ENCODE data around the gene UTP14C.
"Not testable (repeated sequence)": the region's sequence is repeated elsewhere in the genome, so short reads cannot be mapped to it uniquely, and the experiment has no call there.

UTP14C gene, protein sequence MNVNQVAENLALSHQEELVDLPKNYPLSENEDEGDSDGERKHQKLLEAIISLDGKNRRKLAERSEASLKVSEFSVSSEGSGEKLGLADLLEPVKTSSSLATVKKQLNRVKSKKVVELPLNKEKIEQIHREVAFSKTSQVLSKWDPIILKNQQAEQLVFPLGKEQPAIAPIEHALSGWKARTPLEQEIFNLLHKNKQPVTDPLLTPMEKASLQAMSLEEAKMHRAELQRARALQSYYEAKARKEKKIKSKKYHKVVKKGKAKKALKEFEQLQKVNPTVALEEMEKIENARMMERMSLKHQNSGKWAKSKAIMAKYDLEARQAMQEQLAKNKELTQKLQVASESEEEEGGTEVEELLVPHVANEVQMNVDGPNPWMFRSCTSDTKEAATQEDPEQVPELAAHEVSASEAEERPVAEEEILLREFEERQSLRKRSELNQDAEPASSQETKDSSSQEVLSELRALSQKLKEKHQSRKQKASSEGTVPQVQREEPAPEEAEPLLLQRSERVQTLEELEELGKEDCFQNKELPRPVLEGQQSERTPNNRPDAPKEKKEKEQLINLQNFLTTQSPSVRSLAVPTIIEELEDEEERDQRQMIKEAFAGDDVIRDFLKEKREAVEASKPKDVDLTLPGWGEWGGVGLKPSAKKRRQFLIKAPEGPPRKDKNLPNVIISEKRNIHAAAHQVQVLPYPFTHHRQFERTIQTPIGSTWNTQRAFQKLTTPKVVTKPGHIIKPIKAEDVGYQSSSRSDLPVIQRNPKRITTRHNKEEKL

DNA sequence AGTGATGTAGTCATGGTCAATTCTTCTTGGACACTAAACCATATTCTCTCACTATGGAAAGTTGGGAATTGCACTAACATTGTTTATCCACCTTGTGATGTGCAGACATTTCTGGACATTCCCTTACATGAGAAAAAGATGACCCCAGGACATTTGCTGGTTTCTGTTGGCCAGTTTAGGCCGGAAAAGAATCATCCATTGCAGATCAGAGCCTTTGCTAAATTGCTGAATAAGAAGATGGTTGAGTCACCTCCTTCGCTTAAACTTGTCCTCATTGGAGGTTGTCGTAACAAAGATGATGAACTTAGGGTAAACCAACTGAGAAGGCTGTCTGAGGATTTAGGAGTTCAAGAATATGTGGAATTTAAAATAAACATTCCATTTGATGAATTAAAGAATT, at the start of gene UTP14C:
Gene UTP14C (plus strand): TSS at position 211 of the 400 bp plus-strand sequence. CDS start 4,114 bp downstream, outside the sequence.
- peaks cover 40% of the 10 kb centered on the region for H3K36me3 ChIP-seq (ENCODE audit: insufficient read depth, low read length)
- no peaks in the 10 kb centered on the region for H3K4me1 ChIP-seq (ENCODE audit: insufficient read depth, low read length)
- no peak within 1 kb of the TSS for H3K4me3 ChIP-seq (ENCODE audit: low read depth in 1 of 2, low read length in 2 of 2)

DNA sequence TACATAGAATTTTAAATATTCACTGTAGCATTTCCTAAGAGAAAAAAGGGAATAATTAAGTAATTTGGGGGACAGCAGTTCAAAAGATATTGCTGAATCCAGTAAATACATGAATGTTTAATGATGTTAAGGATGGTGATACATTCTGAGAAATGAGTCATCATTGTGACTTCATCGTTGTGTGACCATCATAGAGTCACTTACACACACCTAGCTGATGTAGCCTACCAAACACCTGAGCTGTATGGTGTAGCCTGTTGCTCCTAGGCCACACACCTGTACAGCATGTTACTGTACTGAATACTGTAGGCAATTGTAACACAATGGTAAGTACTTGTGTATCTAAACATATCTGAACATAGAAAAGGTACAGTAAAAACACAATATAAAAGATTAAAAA, 48.1 kb upstream of the UTP14C start:
- Histone ChIP-seq H3K4me1 (ENCODE audit: insufficient read depth, low read length) (no peaks in the 10 kb centered on the region), H3K4me3 (ENCODE audit: low read depth in 1 of 2, low read length in 2 of 2) (no peak overlapping the region), H3K9ac (ENCODE audit: low read length) (no peak overlapping the region), H3K9me3 (ENCODE audit: low read length) (no peaks in the 10 kb centered on the region), H3K36me3 (ENCODE audit: insufficient read depth, low read length) (no peaks in the 10 kb centered on the region), H3K27me3 (ENCODE audit: control insufficient read depth in 1 of 2, insufficient read depth in 2 of 2, low read length in 2 of 2) (no peaks in the 10 kb centered on the region), H3K27ac (ENCODE audit: low read depth, low read length) (no peak overlapping the region)

More for the DNA sequence above, at the start of gene UTP14C:
- no peak within 1 kb of the TSS for H3K27ac ChIP-seq (ENCODE audit: low read depth, low read length)
- no peak within 1 kb of the TSS for H3K9ac ChIP-seq (ENCODE audit: low read length)
- H3K27me3 ChIP-seq (ENCODE audit: control insufficient read depth in 1 of 2, insufficient read depth in 2 of 2, low read length in 2 of 2) = no peaks in the 10 kb centered on the region
- H3K9me3 ChIP-seq (ENCODE audit: low read length) = no peaks in the 10 kb centered on the region

DNA sequence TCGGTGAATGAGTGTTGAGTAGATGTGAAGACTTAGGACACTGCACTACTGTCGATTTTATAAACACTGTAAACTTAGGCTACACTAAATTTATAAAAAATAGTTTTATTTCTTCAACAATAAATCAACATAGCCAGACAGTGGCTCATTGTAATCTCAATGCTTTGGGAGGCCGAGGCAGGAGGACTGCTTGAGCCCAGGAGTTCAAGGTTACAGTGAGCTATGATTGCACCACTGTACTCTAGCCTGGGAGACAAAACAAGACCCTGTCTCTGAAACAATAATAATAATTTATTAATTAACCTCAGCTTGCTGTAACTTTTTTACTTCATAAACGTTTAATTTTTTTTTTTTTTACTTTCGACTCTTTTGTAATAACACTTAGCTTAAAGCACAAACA, 47.6 kb upstream of the UTP14C start:
- H3K27ac ChIP-seq (ENCODE audit: low read depth, low read length) = no peak overlapping the region
- no peak overlapping the region for H3K4me3 ChIP-seq (ENCODE audit: low read depth in 1 of 2, low read length in 2 of 2)
- H3K9me3 ChIP-seq (ENCODE audit: low read length) = no peaks in the 10 kb centered on the region
- H3K27me3 ChIP-seq (ENCODE audit: control insufficient read depth in 1 of 2, insufficient read depth in 2 of 2, low read length in 2 of 2) = no peaks in the 10 kb centered on the region
- H3K36me3 ChIP-seq (ENCODE audit: insufficient read depth, low read length) = no peaks in the 10 kb centered on the region
- H3K9ac ChIP-seq (ENCODE audit: low read length) = no peak overlapping the region
- no peaks in the 10 kb centered on the region for H3K4me1 ChIP-seq (ENCODE audit: insufficient read depth, low read length)

DNA sequence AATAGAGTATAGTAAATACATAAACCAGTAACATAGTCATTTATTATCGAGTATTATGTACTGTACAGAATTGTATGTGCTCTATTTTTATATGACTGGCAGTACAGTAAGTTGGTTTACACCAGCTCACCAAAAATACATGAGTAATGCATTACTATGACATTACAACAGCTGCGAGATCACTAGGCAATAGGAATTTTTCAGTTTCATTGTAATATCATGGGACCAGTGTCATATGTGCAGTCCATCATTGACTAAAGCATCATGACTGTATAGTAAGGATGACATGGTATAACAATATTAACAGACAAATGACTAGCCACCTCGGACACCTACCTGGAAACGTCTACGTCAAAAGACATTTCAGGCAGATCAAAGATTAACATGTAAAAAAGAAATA, 46.9 kb upstream of the UTP14C start:
- Histone ChIP-seq H3K9ac (ENCODE audit: low read length) (no peak overlapping the region), H3K9me3 (ENCODE audit: low read length) (no peaks in the 10 kb centered on the region), H3K27ac (ENCODE audit: low read depth, low read length) (no peak overlapping the region), H3K4me3 (ENCODE audit: low read depth in 1 of 2, low read length in 2 of 2) (no peak overlapping the region), H3K36me3 (ENCODE audit: insufficient read depth, low read length) (no peaks in the 10 kb centered on the region), H3K27me3 (ENCODE audit: control insufficient read depth in 1 of 2, insufficient read depth in 2 of 2, low read length in 2 of 2) (no peaks in the 10 kb centered on the region), H3K4me1 (ENCODE audit: insufficient read depth, low read length) (no peaks in the 10 kb centered on the region)

DNA sequence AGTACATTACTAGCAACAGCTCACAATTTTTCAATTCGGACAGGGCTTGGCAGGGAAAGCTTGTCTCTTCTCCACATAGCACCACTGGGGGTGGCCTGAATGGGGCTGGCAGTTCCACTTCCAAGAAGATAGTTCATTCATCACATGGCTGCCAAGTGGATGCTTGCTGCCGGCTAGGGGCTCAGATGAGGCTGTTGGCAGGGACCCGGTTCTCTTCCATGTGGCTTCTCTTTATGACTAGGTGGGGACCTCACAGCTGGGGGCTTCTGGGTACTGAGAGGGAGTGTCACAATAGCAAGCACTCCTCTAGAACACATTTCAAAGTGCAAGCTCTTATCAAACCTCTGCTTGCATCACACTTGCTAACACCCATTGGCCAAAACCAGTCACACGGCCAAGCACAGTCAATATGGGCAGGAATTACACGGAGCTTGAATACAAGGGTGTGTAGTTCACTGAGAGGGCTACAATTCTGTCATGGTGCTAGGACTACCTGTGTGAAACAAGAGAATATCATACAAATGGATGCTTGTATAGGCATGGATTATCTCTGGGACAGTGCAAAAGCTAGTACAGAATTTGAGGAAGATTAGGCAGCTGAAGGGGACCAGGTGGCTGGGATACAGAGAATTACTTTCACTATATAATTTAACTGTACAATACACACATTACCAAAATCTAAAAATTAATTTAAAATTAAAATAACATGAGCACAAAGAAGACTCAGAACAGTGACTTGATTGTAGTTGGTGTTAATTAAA, 45.5 kb upstream of the UTP14C start:
- no peaks in the 10 kb centered on the region for H3K4me1 ChIP-seq (ENCODE audit: insufficient read depth, low read length)
- no peaks in the 10 kb centered on the region for H3K27me3 ChIP-seq (ENCODE audit: control insufficient read depth in 1 of 2, insufficient read depth in 2 of 2, low read length in 2 of 2)
- H3K4me3 ChIP-seq (ENCODE audit: low read depth in 1 of 2, low read length in 2 of 2) = no peak overlapping the region
- H3K9ac ChIP-seq (ENCODE audit: low read length) = no peak overlapping the region
- H3K9me3 ChIP-seq (ENCODE audit: low read length) = no peaks in the 10 kb centered on the region
- H3K36me3 ChIP-seq (ENCODE audit: insufficient read depth, low read length) = no peaks in the 10 kb centered on the region
- H3K27ac ChIP-seq (ENCODE audit: low read depth, low read length) = no peak overlapping the region

DNA sequence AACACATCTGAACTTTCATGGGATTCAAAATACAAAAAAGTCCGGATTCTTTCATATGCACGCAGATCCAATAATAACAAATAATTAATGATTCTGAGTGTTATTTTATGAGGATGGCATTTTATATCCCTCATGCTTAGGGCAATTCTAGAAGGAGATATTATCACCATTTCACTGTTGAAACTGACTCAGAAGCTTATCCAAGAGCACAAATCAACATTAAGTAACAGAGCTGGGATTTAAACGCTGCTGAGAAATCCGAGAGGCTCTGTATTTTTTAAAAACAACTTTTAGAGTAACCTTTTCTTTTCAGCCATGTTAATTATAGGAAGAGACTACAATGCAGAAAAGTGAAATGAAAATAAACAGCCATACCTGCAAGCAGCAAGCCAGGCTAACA, 43.6 kb upstream of the UTP14C start:
- no peaks in the 10 kb centered on the region for H3K27me3 ChIP-seq (ENCODE audit: control insufficient read depth in 1 of 2, insufficient read depth in 2 of 2, low read length in 2 of 2)
- no peaks in the 10 kb centered on the region for H3K9me3 ChIP-seq (ENCODE audit: low read length)
- no peaks in the 10 kb centered on the region for H3K36me3 ChIP-seq (ENCODE audit: insufficient read depth, low read length)
- H3K9ac ChIP-seq (ENCODE audit: low read length) = no peak overlapping the region
- H3K4me1 ChIP-seq (ENCODE audit: insufficient read depth, low read length) = no peaks in the 10 kb centered on the region
- H3K4me3 ChIP-seq (ENCODE audit: low read depth in 1 of 2, low read length in 2 of 2) = no peak overlapping the region
- H3K27ac ChIP-seq (ENCODE audit: low read depth, low read length) = no peak overlapping the region

DNA sequence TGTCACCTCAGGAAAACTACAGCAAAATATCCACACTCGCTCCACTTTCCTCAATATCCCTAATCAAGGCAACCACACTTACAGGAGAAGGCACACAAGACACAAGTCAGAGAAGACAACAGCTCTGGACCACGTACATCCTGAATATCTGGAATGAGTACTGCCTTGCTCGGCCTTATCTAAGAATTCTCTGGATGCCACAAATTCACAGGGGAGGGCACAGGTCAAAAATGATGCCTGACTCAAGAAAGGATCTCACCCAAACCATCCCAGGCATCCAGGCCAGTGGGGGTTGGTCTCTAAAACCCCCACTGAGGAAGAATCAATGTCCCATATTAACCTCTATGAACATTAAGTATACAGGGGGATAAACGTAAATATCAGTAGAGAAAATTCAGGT, 43.1 kb upstream of the UTP14C start:
- Histone ChIP-seq H3K27ac (ENCODE audit: low read depth, low read length) (no peak overlapping the region), H3K36me3 (ENCODE audit: insufficient read depth, low read length) (no peaks in the 10 kb centered on the region), H3K9ac (ENCODE audit: low read length) (no peak overlapping the region), H3K4me1 (ENCODE audit: insufficient read depth, low read length) (no peaks in the 10 kb centered on the region), H3K27me3 (ENCODE audit: control insufficient read depth in 1 of 2, insufficient read depth in 2 of 2, low read length in 2 of 2) (no peaks in the 10 kb centered on the region), H3K4me3 (ENCODE audit: low read depth in 1 of 2, low read length in 2 of 2) (no peak overlapping the region), H3K9me3 (ENCODE audit: low read length) (no peaks in the 10 kb centered on the region)

DNA sequence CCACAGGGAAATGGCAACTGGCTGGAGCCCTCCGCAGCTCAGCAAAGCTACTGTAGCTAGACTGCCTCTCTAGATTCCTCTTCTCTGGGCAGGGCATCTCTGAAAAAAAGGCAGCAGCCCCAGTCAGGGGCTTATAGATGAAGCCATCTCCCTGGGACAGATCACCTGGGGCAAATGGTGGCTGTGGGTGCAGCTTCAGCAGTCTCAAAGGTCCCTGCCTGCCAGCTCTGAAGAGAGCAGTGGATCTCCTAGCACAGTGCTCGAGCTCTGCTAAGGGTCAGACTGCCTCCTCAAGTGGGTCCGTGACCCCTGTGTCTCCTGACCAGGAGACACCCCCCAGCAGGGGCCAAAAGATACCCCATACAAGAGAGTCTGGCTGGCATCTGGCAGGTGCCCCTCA, 41.2 kb upstream of the UTP14C start:
- H3K36me3 ChIP-seq (ENCODE audit: insufficient read depth, low read length); H3K9me3 ChIP-seq (ENCODE audit: low read length); H3K9ac ChIP-seq (ENCODE audit: low read length); H3K27me3 ChIP-seq (ENCODE audit: control insufficient read depth in 1 of 2, insufficient read depth in 2 of 2, low read length in 2 of 2); H3K27ac ChIP-seq (ENCODE audit: low read depth, low read length); H3K4me1 ChIP-seq (ENCODE audit: insufficient read depth, low read length); H3K4me3 ChIP-seq (ENCODE audit: low read depth in 1 of 2, low read length in 2 of 2): not testable (repeated sequence)

DNA sequence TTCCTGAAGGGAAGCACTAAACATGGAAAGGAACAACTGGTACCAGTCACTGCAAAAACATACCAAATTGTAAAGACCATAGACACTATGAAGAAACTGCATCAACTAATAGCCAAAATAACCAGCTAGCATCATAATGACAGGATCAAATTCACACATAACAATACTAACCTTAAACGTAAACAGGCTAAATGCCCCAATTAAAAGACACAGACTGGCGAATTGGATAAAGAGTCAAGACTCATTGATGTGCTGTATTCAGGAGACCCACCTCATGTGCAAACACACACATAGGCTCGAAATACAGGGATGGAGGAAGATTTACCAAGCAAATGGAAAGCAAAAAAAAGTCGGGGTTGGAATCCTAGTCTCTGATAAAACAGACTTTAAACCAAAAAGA, 39.6 kb upstream of the UTP14C start:
- not testable (repeated sequence) for H3K27ac ChIP-seq (ENCODE audit: low read depth, low read length); H3K9ac ChIP-seq (ENCODE audit: low read length); H3K4me3 ChIP-seq (ENCODE audit: low read depth in 1 of 2, low read length in 2 of 2); H3K36me3 ChIP-seq (ENCODE audit: insufficient read depth, low read length); H3K4me1 ChIP-seq (ENCODE audit: insufficient read depth, low read length); H3K9me3 ChIP-seq (ENCODE audit: low read length); H3K27me3 ChIP-seq (ENCODE audit: control insufficient read depth in 1 of 2, insufficient read depth in 2 of 2, low read length in 2 of 2)

DNA sequence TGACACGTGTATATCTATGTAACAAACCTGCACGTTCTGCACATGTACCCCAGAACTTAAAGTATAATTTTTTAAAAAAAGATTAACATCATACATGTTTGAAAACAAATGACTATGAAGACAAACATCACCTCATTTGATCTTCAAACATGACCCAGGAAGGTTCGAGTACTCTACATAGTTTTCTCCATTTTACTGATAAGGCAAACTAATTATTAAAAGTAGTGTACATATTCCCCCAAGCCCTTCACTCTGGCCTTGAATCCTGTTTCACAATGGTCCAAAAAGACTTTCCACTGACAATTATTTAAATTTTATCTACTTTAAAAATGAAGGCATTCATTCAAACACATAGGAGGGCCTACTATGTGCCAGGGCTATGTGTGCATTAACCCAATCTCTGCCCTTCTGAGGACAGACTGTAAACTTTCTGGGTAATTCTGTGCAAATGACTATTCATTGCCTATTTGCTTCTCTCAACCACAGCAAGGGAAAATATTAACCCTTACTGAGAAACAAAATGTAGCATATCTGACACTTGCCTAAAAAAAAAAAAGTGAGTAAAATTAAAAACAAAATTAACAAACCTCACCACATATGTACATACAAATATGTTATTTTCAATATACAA, 35.4 kb upstream of the UTP14C start:
- no peaks in the 10 kb centered on the region for H3K36me3 ChIP-seq (ENCODE audit: insufficient read depth, low read length)
- no peaks in the 10 kb centered on the region for H3K4me1 ChIP-seq (ENCODE audit: insufficient read depth, low read length)
- H3K9ac ChIP-seq (ENCODE audit: low read length) = no peak overlapping the region

DNA sequence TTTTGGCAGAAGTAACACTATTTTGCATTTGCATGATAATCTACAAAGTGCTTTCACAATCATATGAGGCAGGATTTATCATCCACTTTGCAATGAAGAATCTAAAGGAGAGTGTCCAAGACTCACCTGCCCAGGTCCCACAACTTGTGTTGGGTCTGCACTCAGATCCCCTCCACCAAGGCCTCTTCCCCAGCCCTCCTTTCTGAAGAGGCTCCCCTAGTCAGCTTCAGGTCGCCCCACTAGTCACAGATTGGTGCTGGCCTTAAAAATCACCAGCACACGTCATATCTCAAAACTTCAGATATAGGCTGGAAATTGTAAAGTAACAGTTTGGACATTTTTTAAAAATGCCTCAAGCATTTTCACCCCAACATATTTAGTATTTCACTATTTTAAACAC, 30.8 kb upstream of the UTP14C start:
- Histone ChIP-seq H3K9ac (ENCODE audit: low read length) (no peak overlapping the region), H3K9me3 (ENCODE audit: low read length) (no peaks in the 10 kb centered on the region), H3K4me1 (ENCODE audit: insufficient read depth, low read length) (peaks cover 16% of the 10 kb centered on the region), H3K36me3 (ENCODE audit: insufficient read depth, low read length) (no peaks in the 10 kb centered on the region), H3K4me3 (ENCODE audit: low read depth in 1 of 2, low read length in 2 of 2) (no peak overlapping the region), H3K27ac (ENCODE audit: low read depth, low read length) (no peak overlapping the region), H3K27me3 (ENCODE audit: control insufficient read depth in 1 of 2, insufficient read depth in 2 of 2, low read length in 2 of 2) (no peaks in the 10 kb centered on the region)

More for the DNA sequence above, 35.4 kb upstream of the UTP14C start:
- Histone ChIP-seq H3K27me3 (ENCODE audit: control insufficient read depth in 1 of 2, insufficient read depth in 2 of 2, low read length in 2 of 2) (no peaks in the 10 kb centered on the region), H3K4me3 (ENCODE audit: low read depth in 1 of 2, low read length in 2 of 2) (no peak overlapping the region), H3K9me3 (ENCODE audit: low read length) (no peaks in the 10 kb centered on the region), H3K27ac (ENCODE audit: low read depth, low read length) (no peak overlapping the region)

Measured in muscle layer of colon (tissue), 2 donors.